Amniotic stem cell (primary cell): ENCODE data around the gene TMEM89.

Experiments
- DNase-seq: peaks from one replicate; lab custom pipeline; 2025; lab: John Stamatoyannopoulos, UW

The TMEM89 gene

DNA sequence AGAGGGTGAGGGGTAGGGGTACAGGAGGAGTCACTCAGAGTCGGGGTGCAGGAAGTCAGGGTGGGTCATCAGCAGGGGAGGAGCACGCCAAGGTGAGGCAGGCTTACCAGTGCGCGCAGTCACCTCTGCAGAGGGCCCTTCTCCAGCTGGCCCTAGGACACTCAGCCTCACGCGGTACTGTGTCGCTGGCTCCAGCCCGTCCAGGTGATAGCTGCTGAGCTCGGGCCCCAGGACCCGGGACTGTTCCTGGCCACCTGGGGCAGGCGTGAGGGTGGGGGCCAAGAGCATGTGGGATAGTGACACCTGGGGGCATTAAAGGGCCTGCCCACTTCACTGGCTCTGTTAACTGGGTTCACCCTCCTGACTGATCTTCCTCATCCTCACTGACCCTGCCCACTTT lies 33.9 kb downstream of the TMEM89 start:
- no peak for DNase-seq

DNA sequence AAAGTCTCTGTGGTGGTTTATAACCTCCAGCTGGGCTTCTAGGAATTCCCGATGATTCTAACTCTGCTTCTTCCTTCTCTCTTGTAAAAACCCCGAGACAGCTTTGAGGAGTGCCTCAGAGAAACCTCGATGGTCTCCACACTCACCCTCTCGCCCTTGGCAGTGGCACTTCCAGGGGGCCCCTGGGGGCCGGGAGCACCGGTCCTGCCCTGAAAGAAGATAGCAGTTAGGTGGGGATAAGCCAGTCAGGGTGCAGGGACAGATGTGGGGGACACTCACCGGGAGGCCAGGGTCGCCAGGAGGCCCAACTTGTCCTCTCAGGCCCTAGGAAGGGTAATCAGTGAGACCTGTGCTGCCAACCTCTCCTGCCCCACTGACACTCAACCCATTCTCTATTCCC lies 36.2 kb downstream of the TMEM89 start:
- no peak for DNase-seq

DNA sequence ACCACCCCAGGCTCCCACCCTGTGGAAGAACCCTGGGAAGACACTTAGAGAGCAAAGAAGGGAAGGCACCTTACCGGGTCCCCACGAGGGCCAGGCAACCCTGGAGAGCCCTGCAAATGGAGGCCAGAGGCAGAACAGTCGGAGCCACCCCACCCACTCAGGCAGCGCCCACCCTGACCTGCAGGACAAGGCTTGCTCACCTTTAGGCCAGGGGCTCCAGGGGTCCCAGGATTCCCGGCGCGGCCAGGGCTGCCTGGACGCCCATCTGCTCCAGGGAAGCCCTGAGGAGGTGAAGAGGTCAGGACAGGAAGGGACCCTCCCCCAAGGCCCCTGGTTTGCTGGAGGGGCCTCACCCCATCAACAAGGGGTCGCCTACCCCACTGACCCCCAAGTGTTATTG lies 36.7 kb downstream of the TMEM89 start:
- DNase-seq: no peak

DNA sequence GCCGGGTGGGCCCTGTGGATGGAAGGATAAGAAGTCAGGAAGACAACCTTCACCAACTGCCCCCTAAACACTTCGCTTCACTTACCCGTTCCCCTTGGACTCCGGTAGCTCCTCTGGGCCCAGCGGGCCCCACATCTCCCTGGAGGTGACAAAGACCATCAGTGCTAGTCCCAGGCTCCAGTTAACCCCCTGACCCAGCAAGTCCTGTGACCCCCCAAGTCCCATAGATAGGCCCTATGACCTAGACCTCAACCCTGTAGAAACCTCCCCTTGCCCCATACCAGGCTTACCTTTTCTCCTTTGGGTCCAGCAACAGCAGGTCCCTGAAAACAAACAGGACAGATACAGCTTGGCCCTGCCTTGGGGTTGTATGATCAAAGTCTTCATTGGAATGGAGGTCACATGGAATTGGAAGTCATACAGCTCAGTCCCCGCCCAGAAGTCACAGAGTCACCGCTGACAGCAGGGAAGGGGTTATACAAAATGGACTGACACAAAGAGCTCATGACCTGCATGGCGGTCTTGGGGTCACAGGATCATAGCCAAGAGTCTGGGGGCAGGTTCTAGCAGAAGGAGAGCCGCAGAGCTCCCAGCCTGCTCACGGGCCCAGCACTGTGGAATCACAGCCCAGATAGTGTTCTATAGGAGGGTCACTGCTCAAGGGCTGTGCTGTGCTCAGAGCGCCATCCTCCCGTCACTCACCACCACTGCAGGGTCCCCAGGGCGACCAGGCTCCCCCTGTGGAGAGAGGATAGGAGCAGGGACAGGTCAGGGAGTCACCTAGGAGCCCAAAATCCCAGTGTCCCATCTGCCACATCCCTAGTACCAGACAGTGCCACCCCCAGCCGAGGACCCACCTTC lies 39.7 kb downstream of the TMEM89 start:
- DNase-seq: no peak

DNA sequence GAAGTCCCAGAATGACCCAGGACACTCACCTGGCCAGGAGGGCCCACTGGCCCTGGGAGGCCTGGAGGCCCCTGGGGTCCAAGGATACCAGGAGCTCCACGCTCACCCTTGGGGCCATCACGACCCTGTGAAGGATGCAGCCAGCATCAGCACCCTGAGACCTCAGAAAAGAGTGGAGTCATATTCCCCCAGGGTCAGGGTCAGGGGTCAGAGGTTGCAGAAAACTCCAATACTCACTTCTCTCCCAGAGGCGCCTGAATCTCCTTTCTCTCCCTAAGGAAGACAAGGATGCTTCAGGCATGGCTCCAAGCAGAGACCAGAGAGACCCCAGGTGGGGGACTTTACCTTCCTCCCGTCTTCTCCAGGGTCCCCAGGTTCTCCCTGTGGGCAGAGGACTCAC lies 44.9 kb downstream of the TMEM89 start:
- no peak for DNase-seq

DNA sequence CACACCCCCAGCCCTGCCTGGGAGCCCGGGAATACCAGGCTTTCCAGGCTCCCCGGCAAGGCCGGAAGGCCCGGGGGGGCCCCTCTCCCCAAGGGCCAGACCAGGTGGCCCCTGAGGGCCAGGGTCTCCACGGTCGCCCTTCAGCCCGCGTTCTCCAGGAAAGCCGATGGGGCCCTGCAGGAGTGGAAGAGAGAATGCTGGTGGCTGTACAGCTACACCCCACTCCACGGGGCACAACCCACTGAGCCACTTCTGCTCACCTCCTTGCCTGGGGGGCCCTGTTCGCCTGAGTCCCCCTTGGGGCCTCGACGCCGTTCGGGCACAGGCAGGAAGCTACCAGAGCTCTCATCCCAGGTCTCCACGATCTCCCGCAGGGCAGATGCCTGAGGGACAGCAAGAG lies 46.2 kb downstream of the TMEM89 start:
- no peak for DNase-seq

DNA sequence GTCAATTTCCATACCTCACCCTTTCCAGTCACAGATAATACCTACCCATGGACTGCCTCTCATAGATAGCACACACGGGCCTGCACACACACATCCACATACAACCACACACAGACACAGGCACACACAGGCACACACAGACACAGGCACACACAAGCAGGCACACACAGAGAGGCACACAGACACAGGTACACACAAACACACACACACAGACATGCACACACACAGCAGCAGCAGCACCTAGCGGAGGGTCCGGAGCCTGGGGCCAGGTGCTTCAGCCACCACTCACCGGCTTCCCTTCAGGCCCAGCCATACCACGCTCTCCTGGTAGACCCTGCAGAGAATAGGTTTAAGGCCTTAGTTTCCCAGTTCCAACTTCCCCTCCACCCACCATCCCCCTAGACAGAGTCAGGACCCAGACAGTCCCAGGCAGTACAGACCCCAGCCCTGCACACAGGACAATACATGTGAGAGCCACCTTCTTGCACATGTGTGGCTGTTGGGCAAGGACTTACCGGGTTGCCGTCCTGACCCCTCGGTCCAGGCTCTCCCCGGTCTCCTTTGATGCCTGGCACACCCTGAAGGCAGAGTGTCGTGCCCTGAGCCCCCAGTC lies 47.5 kb downstream of the TMEM89 start:
- DNase-seq: no peak

DNA sequence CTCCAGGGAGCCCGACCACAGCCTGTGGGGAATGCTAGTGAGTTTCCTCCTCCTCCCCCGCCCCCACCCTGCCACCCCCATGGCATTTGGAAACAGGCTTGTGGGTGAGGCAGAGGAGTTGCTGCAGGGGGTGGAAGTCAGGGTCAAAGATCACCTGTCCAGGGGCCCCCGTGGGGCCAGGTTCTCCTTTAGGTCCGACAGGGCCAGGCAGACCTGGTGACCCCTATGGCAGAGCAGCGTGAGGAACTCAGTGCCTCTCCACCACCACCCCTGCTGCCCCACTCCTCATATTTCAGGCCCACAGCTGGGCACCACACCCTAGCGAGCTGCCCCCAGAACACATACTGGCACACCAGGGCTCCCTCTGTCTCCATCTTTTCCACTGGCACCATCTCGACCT lies 49.1 kb downstream of the TMEM89 start:
- no peak for DNase-seq

DNA sequence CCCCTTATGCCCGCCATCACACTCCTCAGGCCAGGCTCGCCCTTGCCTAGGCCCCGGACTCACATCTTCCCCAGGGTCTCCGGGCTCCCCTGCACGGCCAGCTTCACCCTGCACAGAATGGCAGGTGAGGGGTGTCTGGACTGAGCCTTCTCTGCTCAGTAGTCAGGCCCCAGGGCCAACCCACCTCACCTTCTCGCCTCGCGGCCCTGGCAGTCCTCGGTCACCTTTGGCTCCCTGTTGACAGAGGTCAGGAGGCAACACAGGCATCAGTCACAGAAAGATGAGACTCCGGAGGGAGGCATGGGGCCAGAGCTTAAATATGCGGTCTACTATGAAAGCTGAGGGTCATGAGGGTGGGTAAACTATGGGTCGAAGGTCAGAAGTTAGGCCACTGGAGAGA lies 49.6 kb downstream of the TMEM89 start:
- DNase-seq: no peak
